Activated B cell treated with CpG ODN at 0.5 μM for 24 hours (primary cell): ENCODE measurements around the gene PAWR. TPM values are rescaled to one million over a fixed set of nuclear protein-coding genes. Genes with fewer than 3 reads are reported as not detected.
"Not testable (repeated sequence)": the region's sequence is repeated elsewhere in the genome, so short reads cannot be mapped to it uniquely, and the experiment has no call there.

Experiments
- ATAC-seq: fragments of 200-7000 bp; cut with Tn5 transposase; one replicate; pipeline ENCODE4 v1.10.0; 2021; ENCODE audit warnings: low read depth, mild to moderate bottlenecking, moderate library complexity
- CTCF ChIA-PET: fragments of 350-600 bp; sonication (Branson Sonifier 250); formaldehyde crosslinking; loops from one replicate; lab custom pipeline; 2021; ENCODE audit warnings: antibody characterized with exemption; lab: Charles Lee
- POLR2A ChIA-PET: fragments of 350-600 bp; sonication (Branson Sonifier 250); formaldehyde crosslinking; loops from one replicate; lab custom pipeline; 2021; ENCODE audit warnings: antibody characterized with exemption; lab: Charles Lee
- DNase-seq: peaks from one replicate; pipeline ENCODE4 v3.0.0; 2022
- H3K27ac Mint-ChIP-seq: one replicate; pipeline ENCODE4 v1.8.0; 2020; ENCODE audit warnings: mixed read lengths
- H3K27me3 Mint-ChIP-seq: one replicate; pipeline ENCODE4 v1.8.0; 2021; ENCODE audit warnings: mixed read lengths
- H3K36me3 Mint-ChIP-seq: one replicate; pipeline ENCODE4 v1.8.0; 2021; ENCODE audit warnings: low read depth, mixed read lengths
- H3K4me1 Mint-ChIP-seq: one replicate; pipeline ENCODE4 v1.8.0; 2021; ENCODE audit warnings: mixed read lengths
- H3K4me3 Mint-ChIP-seq: one replicate; pipeline ENCODE4 v1.8.0; 2020; ENCODE audit warnings: mild to moderate bottlenecking, mixed read lengths
- H3K9me3 Mint-ChIP-seq: one replicate; pipeline ENCODE4 v1.8.0; 2020; ENCODE audit warnings: mixed read lengths
- intact Hi-C: fragments of 100-400 bp; cut with micrococcal nuclease; formaldehyde crosslinking; loops from one replicate; pipeline ENCODE4 v1.15.1; 2024
- total RNA-seq: library from RNA; stranded (reverse); gene quantifications from 2 replicates; pipeline ENCODE4 v1.2.3, GENCODE V29; 2022
- TF ChIP-seq, protein P1 (sequence below): fragments of 200-600 bp; IDR thresholded peaks from one replicate; pipeline ENCODE4 v1.8.0; 2022; ENCODE audit warnings: antibody characterized with exemption, mild to moderate bottlenecking

PAWR gene
- total RNA-seq, 1 donor from 2014 or later = 53.1 TPM

DNA sequence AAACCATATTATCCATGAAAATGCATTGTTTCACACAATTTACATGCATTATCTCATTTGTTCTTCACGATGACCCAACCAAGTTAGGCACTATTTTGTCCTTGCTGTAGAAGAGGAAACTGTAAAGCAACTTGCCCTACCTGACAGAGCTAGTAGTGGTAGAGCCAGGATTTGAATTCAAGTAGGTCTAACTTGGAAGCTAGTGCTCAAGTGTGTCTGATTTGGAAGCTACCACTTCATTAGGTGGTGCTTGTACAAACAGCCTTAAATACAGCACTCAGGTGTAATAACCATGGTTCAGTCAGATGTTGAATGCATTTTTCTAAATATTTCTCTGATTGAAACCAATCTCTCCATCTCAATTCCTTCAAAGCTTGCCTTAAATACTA lies 123.6 kb downstream of the PAWR start:
- no peak for DNase-seq
- Mint-ChIP-seq H3K9me3 (no peaks in the 10 kb centered on the region), H3K4me1 (peaks cover 13% of the 10 kb centered on the region), H3K27me3 (no peaks in the 10 kb centered on the region), H3K27ac (peak overlapping the region; percentile 32), H3K4me3 (no peak overlapping the region), H3K36me3 (peaks cover 46% of the 10 kb centered on the region)
- CTCF ChIA-PET = no interaction called here
- POLR2A ChIA-PET = no interaction called here
- no peak for ATAC-seq
- intact Hi-C loops = no loop called here
- TF ChIP-seq, protein P1, sequence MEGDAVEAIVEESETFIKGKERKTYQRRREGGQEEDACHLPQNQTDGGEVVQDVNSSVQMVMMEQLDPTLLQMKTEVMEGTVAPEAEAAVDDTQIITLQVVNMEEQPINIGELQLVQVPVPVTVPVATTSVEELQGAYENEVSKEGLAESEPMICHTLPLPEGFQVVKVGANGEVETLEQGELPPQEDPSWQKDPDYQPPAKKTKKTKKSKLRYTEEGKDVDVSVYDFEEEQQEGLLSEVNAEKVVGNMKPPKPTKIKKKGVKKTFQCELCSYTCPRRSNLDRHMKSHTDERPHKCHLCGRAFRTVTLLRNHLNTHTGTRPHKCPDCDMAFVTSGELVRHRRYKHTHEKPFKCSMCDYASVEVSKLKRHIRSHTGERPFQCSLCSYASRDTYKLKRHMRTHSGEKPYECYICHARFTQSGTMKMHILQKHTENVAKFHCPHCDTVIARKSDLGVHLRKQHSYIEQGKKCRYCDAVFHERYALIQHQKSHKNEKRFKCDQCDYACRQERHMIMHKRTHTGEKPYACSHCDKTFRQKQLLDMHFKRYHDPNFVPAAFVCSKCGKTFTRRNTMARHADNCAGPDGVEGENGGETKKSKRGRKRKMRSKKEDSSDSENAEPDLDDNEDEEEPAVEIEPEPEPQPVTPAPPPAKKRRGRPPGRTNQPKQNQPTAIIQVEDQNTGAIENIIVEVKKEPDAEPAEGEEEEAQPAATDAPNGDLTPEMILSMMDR = no peak

DNA sequence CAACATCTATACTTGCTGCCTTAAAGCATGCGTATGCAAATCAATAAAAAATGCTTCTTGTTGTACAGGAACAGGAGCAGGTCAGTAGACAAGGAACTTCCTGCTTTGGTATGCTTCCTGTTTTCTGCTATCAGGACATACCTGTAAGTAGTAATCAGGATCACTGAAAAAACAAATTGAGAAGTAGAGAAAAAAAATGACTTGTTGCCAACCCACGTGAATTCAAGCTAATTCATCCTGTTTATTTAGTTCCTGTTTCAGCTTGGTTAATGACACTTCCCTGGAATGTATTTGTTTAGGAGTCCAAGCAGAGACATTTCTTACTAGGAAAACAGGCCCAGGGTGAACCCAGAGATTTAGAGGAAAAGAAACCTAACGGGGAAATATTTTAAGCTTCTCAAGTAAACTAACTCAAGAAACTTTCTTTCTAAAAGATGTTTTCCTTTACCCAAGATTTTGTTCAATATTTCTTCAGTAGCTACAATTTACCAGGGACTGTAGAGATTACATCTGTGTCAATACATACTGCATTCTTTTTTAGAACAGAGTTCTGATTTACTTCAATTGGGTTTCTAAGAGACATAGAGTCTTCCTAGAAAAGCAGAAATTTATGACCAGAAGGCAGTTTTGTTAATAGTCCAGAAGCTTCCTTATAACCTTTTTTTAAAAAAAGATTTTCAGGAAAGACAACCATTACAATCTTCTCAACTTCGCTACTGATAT lies 124.2 kb downstream of the PAWR start:
- no peaks in the 10 kb centered on the region for H3K9me3 Mint-ChIP-seq

GRCh38 chr12:79564727-79565350 lies 125.9 kb downstream of the PAWR start:
- CTCF ChIA-PET, H3K27me3 Mint-ChIP-seq, DNase-seq, intact Hi-C loops, H3K27ac Mint-ChIP-seq, H3K4me3 Mint-ChIP-seq, ATAC-seq, H3K9me3 Mint-ChIP-seq, POLR2A ChIA-PET: not testable (repeated sequence)
- Mint-ChIP-seq H3K4me1 (peaks cover 13% of the 10 kb centered on the region), H3K36me3 (peaks cover 39% of the 10 kb centered on the region)

More for the DNA sequence above, 124.2 kb downstream of the PAWR start:
- H3K4me1 Mint-ChIP-seq = peaks cover 13% of the 10 kb centered on the region
- no peak for ATAC-seq
- H3K36me3 Mint-ChIP-seq = peaks cover 47% of the 10 kb centered on the region
- ChIA-PET POLR2A (interaction anchor here (0.6 kb wide), 1 partner anchor 107 kb away, joined by 4 read pairs; no protein-coding TSS in a partner anchor), CTCF (no interaction called here)
- peak overlapping the region; percentile 74 for H3K27ac Mint-ChIP-seq
- no peaks in the 10 kb centered on the region for H3K27me3 Mint-ChIP-seq
- intact Hi-C loops = no loop called here
- no peak for DNase-seq
- TF ChIP-seq, protein P1 = no peak
- H3K4me3 Mint-ChIP-seq = no peak overlapping the region

DNA sequence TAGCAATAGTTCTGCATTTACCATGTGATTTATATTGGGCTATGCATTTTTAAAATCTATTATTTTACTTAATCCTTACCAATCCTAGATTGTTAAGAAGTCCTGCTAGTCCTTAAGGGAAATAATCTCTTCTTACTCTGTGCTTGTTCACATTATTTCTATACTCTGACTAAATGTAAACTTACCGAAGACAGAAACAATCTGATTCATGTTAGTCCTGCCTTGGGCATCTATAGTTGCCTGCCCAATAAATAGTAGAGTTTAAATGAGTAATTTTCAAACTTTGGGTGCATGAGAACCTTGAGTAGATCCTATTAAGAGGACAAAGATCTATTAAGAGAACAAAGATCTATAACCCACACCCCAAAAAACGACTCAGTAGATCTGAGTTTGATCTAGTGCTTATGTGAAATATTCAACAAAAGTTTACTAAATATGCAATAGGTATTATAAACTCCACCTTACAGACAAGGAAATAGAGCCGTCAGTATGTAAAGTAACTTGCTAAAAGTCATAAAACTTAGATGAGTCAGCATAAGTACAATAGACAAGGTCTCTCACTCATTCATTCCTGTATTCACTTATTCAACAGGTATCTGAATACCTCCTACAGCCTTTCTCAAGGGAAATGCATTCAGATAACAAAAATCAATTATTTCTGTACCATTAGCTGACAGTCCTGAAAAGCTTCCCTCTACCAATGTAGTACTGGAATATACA lies 127.6 kb downstream of the PAWR start:
- intact Hi-C loops = no loop called here
- TF ChIP-seq, protein P1 = no peak
- Mint-ChIP-seq H3K4me1 (peaks cover 13% of the 10 kb centered on the region), H3K4me3 (no peak overlapping the region), H3K27ac (no peak overlapping the region), H3K27me3 (no peaks in the 10 kb centered on the region), H3K36me3 (peaks cover 28% of the 10 kb centered on the region), H3K9me3 (no peaks in the 10 kb centered on the region)
- ChIA-PET POLR2A (no interaction called here), CTCF (no interaction called here)
- ATAC-seq (no peak), DNase-seq (no peak)

- Mint-ChIP-seq H3K4me1 (peaks cover 18% of the 10 kb centered on the region), H3K9me3 (no peaks in the 10 kb centered on the region), H3K36me3 (peaks cover 27% of the 10 kb centered on the region), H3K27ac (no peak overlapping the region), H3K4me3 (no peak overlapping the region), H3K27me3 (no peaks in the 10 kb centered on the region)
- intact Hi-C loops = no loop called here
- ChIA-PET CTCF (no interaction called here), POLR2A (no interaction called here)
- DNase-seq (no peak), ATAC-seq (no peak)
- TF ChIP-seq, protein P1 = no peak
These were observed 129.2 kb downstream of the PAWR start for GRCh38 chr12:79561401-79562132.
